NCI-H187 (cell line): ENCODE measurements around the gene DNAJB11.
"Not testable (repeated sequence)": the region's sequence is repeated elsewhere in the genome, so short reads cannot be mapped to it uniquely, and the experiment has no call there.

ENCODE experiments used
- DNase-seq, 2 experiments: peaks; one replicate each; lab custom pipeline; 2025; lab: John Stamatoyannopoulos, UW

The DNAJB11 gene

GRCh38 chr3:186570096-186570940 is at the start of gene DNAJB11:
TSS of gene DNAJB11 (plus strand) at chr3:186570720. CDS start at chr3:186570898, 178 bp downstream.
- DNase-seq: peak; percentile 89 to 97

- DNase-seq: peak in 1 of 2 experiments; percentile 24
Measured at GRCh38 chr3:186520957-186521842, 49.3 kb upstream of the DNAJB11 start.

- DNase-seq: no peak
Measured at GRCh38 chr3:186523022-186523421, 47.5 kb upstream of the DNAJB11 start.

GRCh38 chr3:186523434-186523833 is 47.1 kb upstream of the DNAJB11 start:
- DNase-seq: no peak

GRCh38 chr3:186524616-186525015 is 45.9 kb upstream of the DNAJB11 start:
- no peak for DNase-seq

GRCh38 chr3:186525369-186526255 is 44.9 kb upstream of the DNAJB11 start:
- no peak for DNase-seq

GRCh38 chr3:186526256-186526606 is 44.3 kb upstream of the DNAJB11 start:
- no peak for DNase-seq

GRCh38 chr3:186529201-186529999 is 41.1 kb upstream of the DNAJB11 start:
- no peak for DNase-seq

- no peak for DNase-seq
Measured at GRCh38 chr3:186530415-186530814, 40.1 kb upstream of the DNAJB11 start.

- DNase-seq: not testable (repeated sequence)
Measured at GRCh38 chr3:186531694-186532093, 38.8 kb upstream of the DNAJB11 start.

- DNase-seq: no peak
Measured at GRCh38 chr3:186532598-186533072, 37.9 kb upstream of the DNAJB11 start.

- DNase-seq: no peak
Measured at GRCh38 chr3:186534113-186534669, 36.3 kb upstream of the DNAJB11 start.

- no peak for DNase-seq
Measured at GRCh38 chr3:186536883-186537844, 33.4 kb upstream of the DNAJB11 start.

GRCh38 chr3:186538779-186539178 is 31.7 kb upstream of the DNAJB11 start:
- DNase-seq: no peak

- DNase-seq: peak; percentile 39 to 58
Measured at GRCh38 chr3:186540221-186540834, 30.2 kb upstream of the DNAJB11 start.

- no peak for DNase-seq
Measured at GRCh38 chr3:186540835-186541226, 29.7 kb upstream of the DNAJB11 start.

- DNase-seq: no peak
Measured at GRCh38 chr3:186544281-186544680, 26.2 kb upstream of the DNAJB11 start, which contains the start of gene CRYGS. TSS of gene CRYGS (minus strand) at chr3:186544380. CDS start at chr3:186544326, 54 bp downstream.

GRCh38 chr3:186549497-186549896 is 21.0 kb upstream of the DNAJB11 start:
- DNase-seq: no peak

GRCh38 chr3:186551387-186551786 is 19.1 kb upstream of the DNAJB11 start:
- DNase-seq: no peak
